Astrocyte (in vitro differentiated cells and primary cell): Measurements from ENCODE around the gene GLCCI1.

Source experiments
- EZH2 ChIP-seq: IDR thresholded peaks from 2 replicates; pipeline ENCODE4 v1.6.1; 2012; ENCODE audit warnings: mild to moderate bottlenecking, low read length, inconsistent platforms; ENCODE audit not compliant: insufficient read depth
- TF ChIP-seq, protein P1 (sequence below): IDR thresholded peaks from 2 replicates; pipeline ENCODE4 v1.5.1; 2011; ENCODE audit warnings: low read depth, mild to moderate bottlenecking, inconsistent platforms, low read length, moderate library complexity; ENCODE audit not compliant: insufficient read depth

DNA sequence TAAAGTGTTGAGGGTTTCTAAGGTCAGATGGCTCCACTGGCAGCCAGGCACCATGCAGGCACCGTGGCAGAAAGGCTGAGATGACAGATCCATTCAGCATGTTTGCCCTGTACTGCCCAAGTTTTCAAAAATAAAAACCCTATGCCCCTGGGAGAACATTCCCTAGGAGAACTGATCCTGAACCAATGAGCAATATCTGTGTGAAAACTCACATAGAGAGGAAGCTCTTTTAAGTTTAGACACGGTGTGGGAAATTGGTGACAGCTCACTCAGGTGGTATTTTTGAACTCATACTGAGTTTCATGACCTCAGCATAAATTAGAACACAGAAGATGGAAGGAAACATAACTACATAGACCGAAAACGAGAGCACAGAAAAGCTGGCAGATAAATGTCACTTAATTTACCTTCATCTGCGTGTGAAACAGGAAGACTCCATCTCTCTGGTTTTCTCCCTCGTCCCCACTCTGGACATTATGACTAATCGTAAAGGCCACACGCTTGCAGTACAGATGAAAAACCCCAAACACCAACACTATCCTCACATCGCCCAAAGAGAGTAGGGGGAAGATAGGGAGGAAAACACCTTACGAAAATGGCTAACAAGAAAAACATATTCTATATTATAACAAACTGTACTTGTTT is 165.6 kb downstream of the GLCCI1 start:
- TF ChIP-seq, protein P1, sequence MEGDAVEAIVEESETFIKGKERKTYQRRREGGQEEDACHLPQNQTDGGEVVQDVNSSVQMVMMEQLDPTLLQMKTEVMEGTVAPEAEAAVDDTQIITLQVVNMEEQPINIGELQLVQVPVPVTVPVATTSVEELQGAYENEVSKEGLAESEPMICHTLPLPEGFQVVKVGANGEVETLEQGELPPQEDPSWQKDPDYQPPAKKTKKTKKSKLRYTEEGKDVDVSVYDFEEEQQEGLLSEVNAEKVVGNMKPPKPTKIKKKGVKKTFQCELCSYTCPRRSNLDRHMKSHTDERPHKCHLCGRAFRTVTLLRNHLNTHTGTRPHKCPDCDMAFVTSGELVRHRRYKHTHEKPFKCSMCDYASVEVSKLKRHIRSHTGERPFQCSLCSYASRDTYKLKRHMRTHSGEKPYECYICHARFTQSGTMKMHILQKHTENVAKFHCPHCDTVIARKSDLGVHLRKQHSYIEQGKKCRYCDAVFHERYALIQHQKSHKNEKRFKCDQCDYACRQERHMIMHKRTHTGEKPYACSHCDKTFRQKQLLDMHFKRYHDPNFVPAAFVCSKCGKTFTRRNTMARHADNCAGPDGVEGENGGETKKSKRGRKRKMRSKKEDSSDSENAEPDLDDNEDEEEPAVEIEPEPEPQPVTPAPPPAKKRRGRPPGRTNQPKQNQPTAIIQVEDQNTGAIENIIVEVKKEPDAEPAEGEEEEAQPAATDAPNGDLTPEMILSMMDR, result no peak
- TF ChIP-seq EZH2, result no peak
